IMR-90 (cell line): Measurements from ENCODE around the gene GPER1. TPM values are rescaled to one million over a fixed set of nuclear protein-coding genes. Genes with fewer than 3 reads are reported as not detected.

Experiments
- ATAC-seq: fragments of 200-7000 bp; cut with Tn5 transposase; 2 replicates; pipeline ENCODE4 v1.9.1; 2020; ENCODE audit warnings: low read depth, mild to moderate bottlenecking, moderate library complexity
- BruUV-seq: library from RNA; stranded (reverse); fragments of 400-500 nt; replicated peaks from 2 replicates; lab custom pipeline; 2021; lab: Mats Ljungman, UMichigan
- CTCF ChIA-PET: fragments of 300-600 bp; formaldehyde crosslinking; extraction: SDS; loops from one replicate; lab custom pipeline; 2021; ENCODE audit warnings: antibody characterized with exemption; lab: Yijun Ruan, JAX
- POLR2A ChIA-PET: fragments of 300-600 bp; sonication (Branson Sonifier 250); formaldehyde crosslinking; loops from one replicate; lab custom pipeline; 2022; ENCODE audit warnings: antibody characterized with exemption; ENCODE audit not compliant: unreplicated experiment; lab: Charles Lee
- DNase-seq: peaks from one replicate; pipeline ENCODE4 v3.0.0; 2013
- H2AFZ ChIP-seq: replicated peaks from 2 replicates; pipeline ENCODE3; 2013; ENCODE audit warnings: low read length, mild to moderate bottlenecking; ENCODE audit not compliant: poor library complexity
- H2AK5ac ChIP-seq: 2 replicates; pipeline ENCODE4 v1.6.1; 2013; ENCODE audit warnings: low read depth, low read length, inconsistent platforms
- H2AK9ac ChIP-seq: replicated peaks from 2 replicates; pipeline ENCODE3; 2013; ENCODE audit warnings: mild to moderate bottlenecking, low read depth, low read length, moderate library complexity; ENCODE audit not compliant: poor library complexity
- H2BK120ac ChIP-seq: 2 replicates; pipeline ENCODE4 v1.6.1; 2013; ENCODE audit warnings: low read depth, low read length, inconsistent platforms
- H2BK15ac ChIP-seq: 3 replicates; pipeline ENCODE4 v1.6.1; 2013; ENCODE audit warnings: low read depth, low read length, inconsistent platforms
- H2BK20ac ChIP-seq: 2 replicates; pipeline ENCODE4 v1.6.1; 2013; ENCODE audit warnings: low read depth, mild to moderate bottlenecking, inconsistent platforms, low read length, moderate library complexity
- H2BK5ac ChIP-seq: 2 replicates; pipeline ENCODE4 v1.6.1; 2013; ENCODE audit warnings: mild to moderate bottlenecking, low read depth, low read length, inconsistent platforms; ENCODE audit not compliant: poor library complexity, severe bottlenecking
- H3K14ac ChIP-seq: replicated peaks from 2 replicates; pipeline ENCODE4 v1.6.1; 2013; ENCODE audit warnings: low read depth, low read length, inconsistent platforms
- H3K18ac ChIP-seq: 2 replicates; pipeline ENCODE4 v1.6.1; 2013; ENCODE audit warnings: low read depth, low read length, control low read depth
- H3K23ac ChIP-seq: 2 replicates; pipeline ENCODE4 v1.6.1; 2013; ENCODE audit warnings: low read depth, low read length, inconsistent platforms
- H3K27ac ChIP-seq: 2 replicates; pipeline ENCODE4 v1.5.1; 2013; ENCODE audit warnings: mild to moderate bottlenecking, control low read depth, low read length; ENCODE audit not compliant: insufficient read depth
- H3K27me3 ChIP-seq: 2 replicates; pipeline ENCODE4 v1.6.1; 2013; ENCODE audit warnings: low read length; ENCODE audit not compliant: control insufficient read depth, insufficient read depth
- H3K36me3 ChIP-seq: 2 replicates; pipeline ENCODE4 v1.6.1; 2013; ENCODE audit warnings: low read length, mixed read lengths; ENCODE audit not compliant: control insufficient read depth, insufficient read depth
- H3K4ac ChIP-seq: 2 replicates; pipeline ENCODE4 v1.6.1; 2013; ENCODE audit warnings: low read depth, low read length, inconsistent platforms
- H3K4me1 ChIP-seq: 2 replicates; pipeline ENCODE4 v1.6.1; 2013; ENCODE audit warnings: low read length, mixed read lengths; ENCODE audit not compliant: control insufficient read depth, insufficient read depth
- H3K4me2 ChIP-seq: 2 replicates; pipeline ENCODE4 v1.6.1; 2013; ENCODE audit warnings: low read depth, mild to moderate bottlenecking, control low read depth, low read length, moderate library complexity
- H3K4me3 ChIP-seq: 2 replicates; pipeline ENCODE4 v1.5.1; 2013; ENCODE audit warnings: low read depth, mild to moderate bottlenecking, control low read depth, low read length, moderate library complexity; ENCODE audit not compliant: insufficient read depth
- H3K56ac ChIP-seq: 2 replicates; pipeline ENCODE4 v1.6.1; 2013; ENCODE audit warnings: low read length, inconsistent platforms; ENCODE audit not compliant: insufficient read depth; ENCODE audit errors: extremely low read depth
- H3K79me1 ChIP-seq, 2 experiments: 2 replicates each; pipeline ENCODE4 v1.6.1; 2013; ENCODE audit warnings: low read length in 2 of 2, inconsistent platforms in 1 of 2, low read depth in 1 of 2
- H3K9ac ChIP-seq: 2 replicates; pipeline ENCODE4 v1.6.1; 2013; ENCODE audit warnings: low read depth, low read length, control low read depth
- H3K9me1 ChIP-seq: 2 replicates; pipeline ENCODE4 v1.6.1; 2013; ENCODE audit warnings: low read length, inconsistent platforms; ENCODE audit not compliant: insufficient read depth
- H3K9me3 ChIP-seq: 2 replicates; pipeline ENCODE4 v1.6.1; 2013; ENCODE audit warnings: low read length; ENCODE audit not compliant: control insufficient read depth, insufficient read depth
- H4K20me1 ChIP-seq: 2 replicates; pipeline ENCODE4 v1.6.1; 2013; ENCODE audit warnings: low read length, inconsistent platforms; ENCODE audit not compliant: insufficient read depth
- H4K5ac ChIP-seq: 2 replicates; pipeline ENCODE4 v1.6.1; 2013; ENCODE audit warnings: mild to moderate bottlenecking, low read depth, low read length, control low read depth
- H4K8ac ChIP-seq, 2 experiments: 2 replicates each; pipeline ENCODE4 v1.6.1; 2013; ENCODE audit warnings: low read depth in 2 of 2, low read length in 2 of 2, control low read depth in 1 of 2, inconsistent platforms in 1 of 2
- H4K91ac ChIP-seq: 2 replicates; pipeline ENCODE4 v1.6.1; 2013; ENCODE audit warnings: low read depth, low read length, inconsistent platforms; ENCODE audit not compliant: insufficient read depth
- BHLHE40 ChIP-seq: fragments of 150-350 bp; IDR thresholded peaks from 2 replicates; pipeline ENCODE4 v1.6.1; 2016; ENCODE audit warnings: mild to moderate bottlenecking, low read depth, low read length
- CEBPB ChIP-seq: IDR thresholded peaks from 2 replicates; pipeline ENCODE4 v1.6.1; 2012; ENCODE audit warnings: low read depth, low read length, improper control_type of control experiment
- CHD1 ChIP-seq: IDR thresholded peaks from 2 replicates; pipeline ENCODE4 v1.6.1; 2012; ENCODE audit warnings: low read depth, low read length, improper control_type of control experiment
- NFE2L2 ChIP-seq: fragments of 150-350 bp; IDR thresholded peaks from 2 replicates; pipeline ENCODE4 v1.6.1; 2016; ENCODE audit warnings: low read depth, mild to moderate bottlenecking, low read length
- RAD21 ChIP-seq: IDR thresholded peaks from 2 replicates; pipeline ENCODE4 v1.6.1; 2012; ENCODE audit warnings: low read length, improper control_type of control experiment
- RCOR1 ChIP-seq: IDR thresholded peaks from 2 replicates; pipeline ENCODE4 v1.6.1; 2012; ENCODE audit warnings: mild to moderate bottlenecking, low read length, improper control_type of control experiment; ENCODE audit not compliant: insufficient replicate concordance
- SMC3 ChIP-seq: fragments of 150-350 bp; IDR thresholded peaks from 2 replicates; pipeline ENCODE4 v1.6.1; 2016; ENCODE audit warnings: low read depth, mild to moderate bottlenecking, antibody characterized with exemption, low read length, moderate library complexity
- WGBS, 2 experiments: methylation state at CpG; one replicate each; pipeline versions ENCODE4 v1.1.5 to v1.1.7; 2013; ENCODE audit warnings: missing lambda C conversion rate in 2 of 2; ENCODE audit not compliant: insufficient read length in 1 of 2; ENCODE audit errors: extremely low coverage in 2 of 2; 5-methylcytosine and 5-hydroxymethylcytosine counted together
- dilution Hi-C: fragments of 300-500 bp; cut with HindIII; formaldehyde crosslinking; loops from one replicate; pipeline ENCODE4 v1.14.3; 2018; ENCODE audit warnings: low sequenced_read_pairs; ENCODE audit not compliant: unreplicated experiment
- in situ Hi-C: fragments of 300-500 bp; cut with MboI; formaldehyde crosslinking; loops from 3 replicates; pipeline ENCODE4 v1.14.3; 2019; ENCODE audit warnings: low sequenced_read_pairs, inconsistent platforms, mixed read lengths
- intact Hi-C: fragments of 100-400 bp; cut with micrococcal nuclease; formaldehyde crosslinking; loops from 2 replicates; pipeline ENCODE4 v1.10.0; 2022
- polyA plus RNA-seq, 3 experiments: library from polyadenylated mRNA; depleted of rRNA; stranded (reverse); fragments of >200 nt; gene quantifications; 2 replicates each; pipeline ENCODE4 v1.2.3, GENCODE V29; 2012; ENCODE audit warnings: low replicate concordance in 1 of 3
- total RNA-seq: library from RNA; depleted of rRNA; stranded (reverse); fragments of >200 nt; gene quantifications from 2 replicates; pipeline ENCODE4 v1.2.3, GENCODE V29; 2012
- TF ChIP-seq, protein P1 (sequence below): conservative IDR thresholded peaks from 2 replicates; pipeline ENCODE4 v1.5.1; 2012; ENCODE audit warnings: mild to moderate bottlenecking, low read depth, low read length, improper control_type of control experiment
- TF ChIP-seq, protein P2 (sequence below): fragments of 150-350 bp; IDR thresholded peaks from 2 replicates; pipeline ENCODE4 v1.6.1; 2017; ENCODE audit warnings: mild to moderate bottlenecking, antibody characterized with exemption, low read length, low read depth
- TF ChIP-seq, protein P3 (sequence below): fragments of 150-350 bp; IDR thresholded peaks from 2 replicates; pipeline ENCODE4 v1.6.1; 2016; ENCODE audit warnings: low read depth, mild to moderate bottlenecking, low read length, moderate library complexity, borderline replicate concordance

GPER1 gene
- total and polyA plus RNA-seq, 2 of the 4 experiments (the other 2 are of a cell fraction), result 2.0 to 5.8 TPM

DNA sequence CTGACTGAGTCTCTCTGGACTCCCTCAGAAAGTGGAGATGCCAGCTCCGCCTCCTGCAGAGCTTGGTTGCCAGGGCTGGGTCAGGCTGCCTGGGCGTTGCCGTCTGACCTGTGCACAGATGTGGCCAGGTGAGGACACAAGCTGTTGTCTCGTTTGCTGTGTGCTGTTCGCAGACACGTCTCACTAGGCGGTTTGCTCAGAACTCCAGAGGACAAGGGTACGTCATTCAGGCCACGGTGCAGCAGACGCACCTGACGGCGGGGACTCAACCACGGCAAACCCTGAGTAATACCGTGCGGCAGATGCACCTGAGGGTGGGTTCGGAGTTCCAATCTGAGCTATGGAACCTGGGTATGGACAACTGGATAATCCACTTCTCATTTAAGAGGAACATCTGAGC lies 11.7 kb downstream of the GPER1 start:
- H3K9me1 ChIP-seq, result no peaks in the 10 kb centered on the region
- H3K23ac ChIP-seq, result no peak overlapping the region
- H3K79me1 ChIP-seq, result peaks cover 4 to 28% of the 10 kb centered on the region in 2 experiments
- intact Hi-C loops, result no loop called here
- dilution Hi-C loops, result no loop called here
- no peak overlapping the region for H3K9ac ChIP-seq
- TF ChIP-seq NFE2L2 (no peak), CHD1 (no peak), CEBPB (no peak), RCOR1 (no peak), BHLHE40 (no peak), SMC3 (no peak), RAD21 (no peak)
- TF ChIP-seq, protein P1, sequence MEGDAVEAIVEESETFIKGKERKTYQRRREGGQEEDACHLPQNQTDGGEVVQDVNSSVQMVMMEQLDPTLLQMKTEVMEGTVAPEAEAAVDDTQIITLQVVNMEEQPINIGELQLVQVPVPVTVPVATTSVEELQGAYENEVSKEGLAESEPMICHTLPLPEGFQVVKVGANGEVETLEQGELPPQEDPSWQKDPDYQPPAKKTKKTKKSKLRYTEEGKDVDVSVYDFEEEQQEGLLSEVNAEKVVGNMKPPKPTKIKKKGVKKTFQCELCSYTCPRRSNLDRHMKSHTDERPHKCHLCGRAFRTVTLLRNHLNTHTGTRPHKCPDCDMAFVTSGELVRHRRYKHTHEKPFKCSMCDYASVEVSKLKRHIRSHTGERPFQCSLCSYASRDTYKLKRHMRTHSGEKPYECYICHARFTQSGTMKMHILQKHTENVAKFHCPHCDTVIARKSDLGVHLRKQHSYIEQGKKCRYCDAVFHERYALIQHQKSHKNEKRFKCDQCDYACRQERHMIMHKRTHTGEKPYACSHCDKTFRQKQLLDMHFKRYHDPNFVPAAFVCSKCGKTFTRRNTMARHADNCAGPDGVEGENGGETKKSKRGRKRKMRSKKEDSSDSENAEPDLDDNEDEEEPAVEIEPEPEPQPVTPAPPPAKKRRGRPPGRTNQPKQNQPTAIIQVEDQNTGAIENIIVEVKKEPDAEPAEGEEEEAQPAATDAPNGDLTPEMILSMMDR, result no peak
- TF ChIP-seq, protein P2, sequence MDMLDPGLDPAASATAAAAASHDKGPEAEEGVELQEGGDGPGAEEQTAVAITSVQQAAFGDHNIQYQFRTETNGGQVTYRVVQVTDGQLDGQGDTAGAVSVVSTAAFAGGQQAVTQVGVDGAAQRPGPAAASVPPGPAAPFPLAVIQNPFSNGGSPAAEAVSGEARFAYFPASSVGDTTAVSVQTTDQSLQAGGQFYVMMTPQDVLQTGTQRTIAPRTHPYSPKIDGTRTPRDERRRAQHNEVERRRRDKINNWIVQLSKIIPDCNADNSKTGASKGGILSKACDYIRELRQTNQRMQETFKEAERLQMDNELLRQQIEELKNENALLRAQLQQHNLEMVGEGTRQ, result no peak
- TF ChIP-seq, protein P3, sequence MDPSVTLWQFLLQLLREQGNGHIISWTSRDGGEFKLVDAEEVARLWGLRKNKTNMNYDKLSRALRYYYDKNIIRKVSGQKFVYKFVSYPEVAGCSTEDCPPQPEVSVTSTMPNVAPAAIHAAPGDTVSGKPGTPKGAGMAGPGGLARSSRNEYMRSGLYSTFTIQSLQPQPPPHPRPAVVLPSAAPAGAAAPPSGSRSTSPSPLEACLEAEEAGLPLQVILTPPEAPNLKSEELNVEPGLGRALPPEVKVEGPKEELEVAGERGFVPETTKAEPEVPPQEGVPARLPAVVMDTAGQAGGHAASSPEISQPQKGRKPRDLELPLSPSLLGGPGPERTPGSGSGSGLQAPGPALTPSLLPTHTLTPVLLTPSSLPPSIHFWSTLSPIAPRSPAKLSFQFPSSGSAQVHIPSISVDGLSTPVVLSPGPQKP, result no peak
- H2AFZ ChIP-seq, result no peak overlapping the region
- no peak overlapping the region for H3K4me3 ChIP-seq
- no peak overlapping the region for H2BK120ac ChIP-seq
- no peaks in the 10 kb centered on the region for H3K9me3 ChIP-seq
- ChIA-PET POLR2A (no interaction called here), CTCF (no interaction called here)
- no peak for DNase-seq
- H4K5ac ChIP-seq, result no peak overlapping the region
- no peak overlapping the region for H2AK5ac ChIP-seq
- no peak overlapping the region for H2BK5ac ChIP-seq
- no peak for ATAC-seq
- no peaks in the 10 kb centered on the region for H3K27me3 ChIP-seq
- H2BK15ac ChIP-seq, result no peak overlapping the region
- H3K56ac ChIP-seq, result no peak overlapping the region
- in situ Hi-C loops, result no loop called here
- 92% methylated on average over 16 of the region's 16 CpGs; no CpG with 5 or more reads in 1 of the 2 experiments for WGBS, 2 experiments
- H4K8ac ChIP-seq, result no peak overlapping the region
- H2AK9ac ChIP-seq, result no peak overlapping the region
- H3K27ac ChIP-seq, result no peak overlapping the region
- no TSS peak for BruUV-seq
- H4K91ac ChIP-seq, result no peak overlapping the region
- no peak overlapping the region for H3K14ac ChIP-seq
- H4K20me1 ChIP-seq, result peaks cover 9% of the 10 kb centered on the region; the same call in 1 of the 2 replicates
- no peak overlapping the region for H3K18ac ChIP-seq
- H3K4me2 ChIP-seq, result no peak overlapping the region
- peaks cover 2% of the 10 kb centered on the region; the same call in 1 of the 2 replicates for H3K4me1 ChIP-seq
- no peak overlapping the region for H2BK20ac ChIP-seq
- no peak overlapping the region for H3K4ac ChIP-seq
- peaks cover 2% of the 10 kb centered on the region for H3K36me3 ChIP-seq
